GM19324 (cell line): ENCODE results near the gene SFRP5.

Experiments
- ATAC-seq: cut with Tn5 transposase; IDR thresholded peaks from one replicate; pipeline ENCODE4 v1.9.1; 2021; ENCODE audit warnings: mild to moderate bottlenecking, moderate library complexity; ENCODE audit not compliant: unreplicated experiment, low FRiP score

SFRP5 gene

DNA sequence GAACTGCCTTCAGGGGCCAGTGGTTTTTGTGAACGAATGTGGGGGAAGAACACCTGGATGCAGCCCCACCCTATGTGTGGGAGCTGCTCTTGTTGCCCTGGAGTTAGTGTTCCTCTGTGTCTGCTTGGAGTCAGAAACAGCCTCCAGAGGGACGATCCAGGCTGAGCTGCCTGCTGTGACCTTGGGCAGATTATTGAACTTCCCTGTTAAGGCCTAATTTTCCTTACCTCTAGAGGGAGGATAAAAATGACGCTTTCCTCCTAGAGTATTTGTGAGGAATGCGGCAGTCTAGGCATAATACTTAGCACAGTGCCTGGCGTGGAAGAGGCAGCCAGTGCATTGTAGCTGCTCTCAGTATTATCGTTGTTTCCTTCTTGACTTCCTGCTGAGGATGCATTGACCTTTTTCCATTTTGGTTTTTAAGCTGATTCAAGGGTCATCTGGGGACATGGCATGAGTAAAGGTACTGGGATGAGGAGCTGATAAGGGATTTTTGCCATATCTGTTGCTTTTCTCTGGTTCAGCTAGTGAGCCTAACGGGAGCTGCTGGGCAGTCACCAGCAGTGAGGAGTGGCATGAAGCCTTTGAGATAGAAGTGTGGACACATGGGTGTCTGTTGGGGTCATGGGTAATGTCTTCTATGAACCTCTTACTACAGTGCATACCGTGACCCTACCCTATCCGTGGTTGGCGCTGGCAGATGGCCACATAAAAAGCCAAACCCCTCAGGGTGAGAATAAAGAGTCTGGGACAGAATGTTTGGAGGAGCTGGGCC, 28.4 kb downstream of the SFRP5 start:
- ATAC-seq, result no peak

DNA sequence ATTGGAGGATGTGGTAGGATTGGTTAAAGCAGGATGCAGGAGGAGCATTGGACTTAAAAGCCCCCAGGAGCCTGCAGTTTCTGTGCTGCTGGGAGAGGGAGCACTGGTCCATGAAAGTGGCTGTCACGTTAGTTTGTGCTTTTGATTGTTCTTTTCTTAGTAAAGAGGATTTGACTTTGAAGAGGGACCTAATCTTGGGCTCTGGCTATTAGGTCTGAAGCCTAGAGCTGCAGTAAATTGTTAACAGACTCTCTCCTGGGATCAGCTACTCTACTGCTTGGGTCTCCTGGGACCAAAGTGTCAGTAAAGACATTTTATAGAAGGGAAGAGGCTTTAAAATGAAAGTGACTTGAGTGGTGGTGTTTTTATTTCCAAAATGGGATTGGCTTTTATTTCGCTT, 31.2 kb downstream of the SFRP5 start:
- ATAC-seq, result no peak

DNA sequence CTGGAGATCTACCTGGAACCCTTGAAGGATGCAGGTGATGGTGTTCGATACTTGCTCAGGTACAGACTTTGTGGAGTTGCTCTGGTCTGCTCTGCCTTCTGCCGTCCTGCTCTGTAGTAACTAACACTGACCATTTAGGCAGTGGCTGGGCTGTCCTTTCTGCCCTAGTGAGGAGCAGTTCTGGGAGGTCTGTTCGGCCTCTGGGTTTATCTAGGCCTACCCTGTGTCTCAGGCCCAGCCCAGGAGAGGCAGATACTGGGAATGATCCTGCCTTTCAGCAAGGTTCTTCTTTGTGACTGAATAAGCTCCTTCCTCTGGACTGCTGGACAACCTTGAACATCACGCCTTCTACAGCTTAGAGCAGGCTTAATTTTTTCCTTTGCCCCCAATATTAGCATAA, 33.2 kb downstream of the SFRP5 start:
- ATAC-seq, result no peak

DNA sequence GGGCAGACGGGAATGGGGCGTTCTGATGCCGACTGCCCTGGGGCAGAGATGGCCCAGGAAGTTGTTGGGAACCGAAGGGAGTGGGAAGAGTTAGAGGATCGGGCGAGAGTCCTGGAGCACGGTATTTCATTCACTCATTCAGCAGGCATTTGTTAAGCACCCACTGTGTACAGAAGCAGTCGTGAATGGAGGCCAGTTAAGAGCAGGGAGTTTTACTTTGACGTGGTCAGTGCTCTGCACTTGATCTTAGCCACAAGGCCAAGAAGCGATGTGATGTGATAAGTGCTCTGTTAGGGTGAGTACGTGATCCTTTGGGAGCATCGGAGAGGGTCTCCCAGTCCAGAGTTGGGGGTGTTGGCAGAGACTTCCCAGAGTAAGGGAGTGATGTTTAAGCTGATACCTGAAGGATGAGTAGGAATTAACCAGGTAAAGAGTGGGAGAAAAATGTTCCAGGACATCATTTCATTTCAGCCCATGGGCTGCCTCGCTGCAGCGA, 34.0 kb downstream of the SFRP5 start:
- ATAC-seq, result no peak

DNA sequence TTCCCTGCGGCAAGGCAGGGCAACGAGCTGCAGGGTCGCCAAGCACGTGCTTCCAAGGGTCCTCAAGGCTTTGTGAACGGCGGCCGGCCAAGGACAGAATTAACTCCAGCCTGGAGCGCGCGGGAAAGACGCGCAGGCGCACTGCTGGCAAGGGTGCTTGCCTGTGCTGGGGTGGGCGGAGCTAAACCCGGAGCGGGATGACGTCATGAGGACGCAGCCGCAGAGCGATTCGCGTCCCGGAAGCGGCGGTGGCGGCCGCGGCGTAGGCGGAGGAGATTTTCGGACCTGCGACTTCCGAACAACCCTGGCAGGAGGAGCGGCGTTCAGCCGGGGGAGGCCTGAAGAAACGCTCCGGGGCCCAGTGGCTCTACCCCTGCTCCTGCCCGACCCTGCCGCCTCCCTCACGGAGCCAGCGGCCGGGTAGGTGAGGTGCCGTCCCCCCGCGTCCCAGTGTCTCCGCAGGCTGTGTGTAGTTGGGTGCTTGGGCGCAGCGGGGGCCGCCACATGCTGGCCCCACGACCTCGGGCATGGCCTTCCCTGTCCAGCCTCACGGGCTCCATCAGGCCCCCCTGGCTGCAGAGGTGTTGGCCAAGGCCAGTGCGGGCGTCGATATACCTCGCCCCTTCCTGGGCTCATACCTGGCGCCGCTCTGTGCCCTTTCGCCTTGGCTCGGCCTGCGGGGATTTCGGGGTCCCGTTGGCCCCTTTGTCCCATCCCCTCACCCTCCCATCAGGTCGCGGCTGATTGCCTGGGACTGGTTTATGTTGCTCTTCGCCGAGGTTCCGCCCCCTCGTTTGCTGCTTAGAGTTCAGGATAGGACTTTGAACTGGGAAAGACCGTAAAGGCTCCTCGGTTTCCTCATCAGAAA, 34.7 kb downstream of the SFRP5 start, which contains the start of gene ZFYVE27:
Gene ZFYVE27 (plus strand): TSS at position 227 of the 868 bp plus-strand sequence. CDS start 1,350 bp downstream, outside the sequence.
- peak; percentile 88 for ATAC-seq

DNA sequence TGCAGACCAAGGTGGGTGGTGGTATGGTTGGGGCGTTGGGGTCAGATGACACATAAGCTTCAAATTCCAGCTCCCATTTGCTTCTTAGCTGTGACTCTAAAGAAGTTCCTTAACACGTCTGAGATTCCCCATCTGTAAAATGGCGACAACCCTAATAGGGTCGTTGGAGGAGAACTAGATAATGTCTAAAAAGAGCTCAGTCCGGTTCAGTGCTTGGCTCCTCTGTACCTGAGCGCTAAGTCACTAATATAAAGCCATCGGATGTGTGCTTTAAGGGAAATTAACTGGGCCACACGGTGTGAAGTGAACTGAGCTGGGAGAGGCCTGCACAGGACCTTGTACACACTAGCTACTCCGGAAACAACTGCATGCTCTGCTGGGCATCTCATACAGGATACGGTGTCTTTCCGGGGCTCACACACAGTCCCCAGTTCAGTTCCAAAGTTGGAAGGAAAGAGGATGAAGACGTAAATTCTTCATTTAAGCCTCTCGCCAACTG, 35.3 kb downstream of the SFRP5 start:
- ATAC-seq, result no peak

DNA sequence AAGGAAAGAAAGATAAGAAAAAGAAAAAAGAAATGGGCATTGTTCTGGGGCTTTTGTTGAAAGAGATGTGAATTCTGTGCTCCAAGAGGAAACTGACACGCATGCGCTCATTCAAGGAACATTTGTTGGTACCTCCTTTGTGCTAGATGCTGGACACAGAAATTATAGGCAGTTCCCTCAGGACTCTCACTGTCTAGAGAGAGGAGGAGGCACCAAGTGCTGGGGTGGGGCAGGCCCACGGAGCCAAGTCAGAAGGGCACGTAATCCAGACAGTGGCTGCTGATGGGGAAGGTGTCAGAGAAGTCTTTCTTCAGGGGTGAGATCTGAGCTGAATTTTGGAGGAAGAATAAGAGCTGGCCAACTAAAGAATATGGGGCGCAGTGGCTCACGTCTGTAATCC, 37.8 kb downstream of the SFRP5 start:
- no peak for ATAC-seq

DNA sequence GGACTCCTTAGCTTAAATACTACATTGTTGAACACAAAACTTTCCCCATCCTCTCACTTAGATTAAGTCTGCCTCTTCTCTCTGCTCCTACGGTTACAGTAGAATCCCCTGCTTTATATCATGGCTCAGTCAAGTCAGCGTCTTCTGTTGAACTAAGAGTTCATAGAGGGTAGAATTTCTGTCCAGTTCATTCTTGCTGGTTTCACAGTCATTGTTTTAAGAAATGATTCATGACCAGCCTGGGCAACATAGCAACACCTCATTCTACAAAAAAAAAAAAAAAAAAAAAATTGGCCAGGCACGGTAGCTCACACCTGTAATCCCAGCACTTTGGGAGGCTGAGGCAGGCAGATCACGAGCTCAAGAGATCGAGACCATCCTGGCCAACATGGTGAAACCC, 38.5 kb downstream of the SFRP5 start:
- no peak for ATAC-seq

DNA sequence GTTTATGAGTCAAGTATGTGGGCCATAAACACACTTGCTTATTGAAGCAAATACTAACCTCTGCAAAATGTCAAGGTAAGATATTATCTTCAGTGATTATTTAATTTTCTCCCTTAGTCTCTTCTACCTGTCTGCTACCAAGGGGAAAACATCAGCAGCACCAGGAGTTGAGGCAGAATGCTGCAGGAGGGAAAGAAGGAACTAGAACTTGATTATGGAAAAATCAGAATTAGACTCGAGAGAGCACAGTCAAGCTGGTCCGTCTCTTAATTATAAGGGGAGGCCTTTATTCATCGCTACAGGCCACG, 39.8 kb downstream of the SFRP5 start:
- no peak for ATAC-seq

DNA sequence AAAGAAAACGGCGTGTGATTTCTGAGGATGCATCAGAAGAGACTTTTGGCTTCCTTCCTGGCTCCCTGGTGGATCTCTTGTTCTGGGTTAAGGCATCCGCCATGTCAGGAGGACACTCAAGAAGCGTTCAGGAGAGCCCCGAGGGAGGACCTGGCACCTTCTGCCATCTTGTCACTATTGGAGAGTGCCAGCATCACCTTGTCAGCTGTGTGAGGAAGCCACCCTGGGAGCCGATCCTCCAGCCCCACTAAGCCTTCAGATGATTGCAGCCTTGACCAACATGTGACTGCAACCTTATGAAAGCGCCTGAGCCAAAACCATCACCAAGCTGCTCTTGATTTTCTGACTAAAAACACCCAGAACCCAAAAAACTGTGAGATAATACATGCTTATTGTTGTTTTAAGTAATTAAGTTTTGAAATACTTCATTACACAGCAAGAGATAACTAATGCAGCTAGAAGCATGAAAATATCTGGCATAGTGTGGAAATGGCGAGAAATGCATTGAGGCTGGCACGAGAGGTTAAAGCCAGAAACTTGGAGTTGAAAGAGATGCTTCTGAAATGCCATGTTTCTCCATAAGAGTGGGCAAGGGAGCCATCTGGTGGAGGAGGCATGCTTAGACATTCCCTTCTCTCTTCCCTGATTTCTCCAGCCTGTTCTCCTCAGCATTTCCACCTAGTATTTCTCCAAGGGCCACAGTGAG, 40.3 kb downstream of the SFRP5 start:
- ATAC-seq, result no peak

DNA sequence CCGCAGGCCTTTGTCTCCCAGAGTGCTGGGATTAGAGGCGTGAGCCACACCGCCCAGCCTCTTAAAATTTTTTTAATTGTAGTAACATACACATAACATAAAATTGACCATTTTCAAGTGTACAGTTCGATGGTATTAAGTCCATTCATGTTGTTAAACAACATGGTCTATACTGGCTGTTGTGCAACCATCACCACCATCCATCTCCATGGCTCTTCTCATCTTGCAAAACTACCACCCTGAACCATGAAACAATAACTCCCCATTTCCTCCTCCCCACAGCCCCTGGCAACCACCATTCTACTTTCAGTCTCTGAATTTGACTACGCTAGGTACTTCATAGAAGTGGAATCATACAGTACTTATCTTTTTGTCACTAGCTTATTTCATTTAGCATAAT, 42.8 kb downstream of the SFRP5 start:
- no peak for ATAC-seq

DNA sequence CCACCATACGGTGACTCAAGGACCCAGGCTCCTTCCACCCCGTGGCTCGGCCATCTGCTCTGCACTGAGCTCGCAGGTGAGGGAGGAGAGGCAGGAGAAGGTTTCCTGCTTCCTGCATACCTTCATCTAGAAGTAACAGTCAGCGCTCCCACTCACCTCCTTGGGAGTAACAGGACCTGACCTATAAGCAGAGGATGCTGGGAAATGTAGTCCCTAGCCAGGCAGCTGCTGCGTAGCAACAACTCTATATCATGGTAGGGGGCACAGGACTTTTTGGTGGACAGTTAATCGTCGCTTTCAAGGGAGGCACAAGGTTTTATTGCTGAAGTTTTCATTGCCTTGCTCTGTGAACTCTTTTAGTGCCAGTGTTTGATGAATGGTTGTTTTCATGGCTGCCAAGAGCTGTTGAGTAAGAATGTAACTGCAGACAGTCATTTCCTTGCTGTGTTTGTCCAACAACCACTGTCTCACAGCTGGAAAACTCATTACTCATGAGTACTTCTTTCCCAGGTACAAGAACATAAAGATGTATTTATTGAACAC, 45.1 kb downstream of the SFRP5 start:
- no peak for ATAC-seq

DNA sequence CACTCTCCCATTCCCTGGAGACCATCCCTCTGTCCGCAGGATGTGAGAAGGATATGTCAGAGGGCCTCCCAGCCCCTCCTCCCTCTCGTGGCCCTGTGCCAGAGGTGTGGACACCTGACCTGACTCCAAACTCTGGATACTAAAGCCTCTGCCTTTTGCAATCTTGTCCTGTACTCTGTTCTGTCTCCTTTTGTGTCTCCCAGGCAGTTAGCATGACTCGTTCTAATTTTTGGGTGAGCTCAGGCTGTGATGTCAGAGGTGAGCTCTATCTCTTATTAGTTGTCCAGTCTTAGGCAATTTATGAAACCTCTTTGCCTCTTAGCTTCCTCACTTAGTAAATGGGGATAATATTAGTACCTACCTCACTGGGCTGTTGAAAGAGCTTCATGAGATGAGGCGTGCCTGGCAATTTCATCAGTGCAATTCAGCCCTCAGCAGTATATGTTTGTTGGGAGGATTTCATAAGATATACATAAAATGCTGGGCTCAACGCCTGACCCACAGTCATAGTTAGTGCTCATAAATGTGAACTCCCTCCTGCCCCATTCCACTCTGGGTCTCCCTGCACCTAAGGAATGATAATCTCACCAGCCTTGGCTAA, 47.4 kb downstream of the SFRP5 start:
- no peak for ATAC-seq

DNA sequence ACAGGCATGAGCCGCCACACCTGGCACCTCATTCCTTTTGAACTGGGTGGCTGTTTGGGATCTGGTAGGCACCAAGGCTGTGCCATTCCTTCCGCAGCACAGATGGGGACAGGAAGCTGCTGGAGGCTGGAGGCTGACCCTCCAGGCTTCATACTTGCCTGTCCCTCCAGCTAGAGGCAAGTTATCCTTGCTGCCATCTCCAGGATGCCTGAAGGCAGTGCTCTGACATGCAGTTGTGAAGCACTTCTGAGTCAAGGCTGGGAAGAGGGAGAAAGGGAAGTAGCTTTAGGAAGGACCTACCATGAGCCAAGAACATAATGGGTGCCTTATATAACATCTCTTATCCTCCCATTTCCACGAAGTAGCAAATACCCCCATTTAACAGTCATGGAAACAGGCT, 48.8 kb downstream of the SFRP5 start:
- ATAC-seq, result no peak

DNA sequence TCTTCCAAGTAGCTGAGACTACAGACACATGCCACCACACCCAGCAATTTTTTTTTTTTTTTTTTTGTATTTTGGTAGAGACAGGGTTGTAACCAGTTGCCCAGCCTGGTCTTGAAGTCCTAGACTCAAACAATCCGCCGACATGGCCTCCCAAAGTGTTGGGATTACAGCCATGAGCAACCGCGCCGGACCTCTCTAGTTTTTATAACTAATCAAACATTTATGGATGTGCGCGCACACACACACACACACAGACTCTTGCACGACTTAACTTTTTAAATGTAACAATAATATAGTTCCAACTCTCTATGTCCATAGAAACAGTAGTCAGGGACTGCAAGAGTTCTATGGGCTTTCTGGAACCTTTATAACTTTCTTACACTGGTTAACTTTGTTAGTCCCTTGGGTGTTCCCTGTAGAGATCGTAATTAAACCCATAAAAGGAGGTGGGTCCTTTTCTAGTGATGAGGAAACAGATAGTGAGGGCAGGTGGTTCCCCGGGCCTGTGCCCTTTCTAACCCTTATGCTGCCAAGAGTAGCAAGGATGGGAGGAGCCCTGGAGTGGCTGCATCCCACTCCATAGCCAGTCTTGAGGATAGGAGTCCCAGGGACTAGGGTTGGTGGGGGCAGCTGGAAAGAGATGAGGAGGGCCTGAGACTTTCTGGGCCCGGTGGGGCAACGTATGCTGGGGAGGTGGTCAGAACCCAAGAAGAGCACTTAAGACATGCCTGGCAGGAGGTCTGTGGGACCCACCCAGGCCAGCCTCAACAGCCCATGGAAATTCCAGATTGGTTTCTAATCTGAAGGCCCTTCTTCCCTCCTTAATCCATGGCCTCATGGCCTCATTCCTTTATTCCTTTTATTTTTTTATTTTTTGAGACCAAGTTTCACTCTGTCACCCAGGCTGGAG, 49.7 kb downstream of the SFRP5 start:
- ATAC-seq, result no peak

DNA sequence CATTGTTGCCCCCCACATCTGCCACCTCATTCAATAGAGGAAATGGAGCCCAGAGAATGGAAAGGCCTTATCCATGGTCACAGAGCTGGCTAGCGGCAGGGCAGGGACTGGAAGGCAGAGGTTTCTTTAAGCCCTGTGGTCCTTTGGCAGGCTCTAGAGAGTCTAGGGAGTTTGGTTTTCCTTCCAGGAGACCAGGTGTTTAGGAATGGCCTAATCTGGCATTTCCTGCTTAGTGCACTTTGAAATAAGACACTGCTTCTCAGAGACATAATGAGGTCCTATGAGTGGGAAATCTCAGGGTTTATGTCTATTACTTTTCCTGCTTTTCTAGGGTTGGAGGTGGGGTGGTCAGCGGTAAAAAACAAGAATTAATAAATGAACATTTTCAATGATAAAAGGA, 52.2 kb downstream of the SFRP5 start:
- no peak for ATAC-seq

DNA sequence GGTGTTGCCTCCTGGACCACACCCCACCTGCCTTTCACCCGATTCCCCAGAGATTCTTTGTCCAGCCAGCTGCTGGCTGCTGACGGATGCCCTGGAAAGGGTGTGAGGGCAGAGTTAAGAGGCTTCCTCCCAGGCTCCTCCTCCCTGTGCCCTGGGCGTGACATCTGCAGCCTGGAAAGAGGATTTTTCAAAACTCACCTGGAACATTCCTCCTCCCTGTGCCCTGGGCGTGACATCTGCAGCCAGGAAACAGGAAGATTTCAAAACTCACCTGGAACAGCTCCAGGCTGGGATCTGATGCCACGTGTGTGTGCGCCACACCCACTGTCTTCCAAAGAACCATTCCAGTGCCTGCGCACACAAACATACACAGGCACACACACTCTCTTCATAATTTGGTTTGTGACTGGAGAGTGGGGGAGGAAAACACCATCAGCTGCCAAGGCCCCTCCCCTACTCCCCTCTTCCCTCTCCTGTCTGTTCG, 53.1 kb downstream of the SFRP5 start:
- no peak for ATAC-seq

DNA sequence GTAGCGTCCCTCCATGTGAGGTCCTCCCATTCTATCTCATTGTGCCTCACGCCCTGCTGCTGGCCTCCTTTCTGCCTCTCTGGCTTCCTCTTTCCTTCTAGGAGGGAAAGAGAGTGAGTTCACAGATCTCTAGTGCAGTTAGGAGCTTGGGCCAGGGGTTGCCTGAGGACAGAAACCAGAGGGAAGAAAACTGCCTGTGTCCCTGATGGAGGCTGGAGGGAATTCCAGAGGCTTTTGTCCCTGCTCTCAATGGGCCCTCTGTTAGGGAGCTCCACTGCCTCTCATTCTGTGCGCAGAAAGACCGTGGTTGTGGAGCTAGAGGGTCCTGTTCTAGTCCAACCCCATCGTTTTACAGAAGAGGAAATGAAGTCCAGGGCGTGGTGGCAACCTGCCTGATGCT, 53.6 kb downstream of the SFRP5 start:
- no peak for ATAC-seq

DNA sequence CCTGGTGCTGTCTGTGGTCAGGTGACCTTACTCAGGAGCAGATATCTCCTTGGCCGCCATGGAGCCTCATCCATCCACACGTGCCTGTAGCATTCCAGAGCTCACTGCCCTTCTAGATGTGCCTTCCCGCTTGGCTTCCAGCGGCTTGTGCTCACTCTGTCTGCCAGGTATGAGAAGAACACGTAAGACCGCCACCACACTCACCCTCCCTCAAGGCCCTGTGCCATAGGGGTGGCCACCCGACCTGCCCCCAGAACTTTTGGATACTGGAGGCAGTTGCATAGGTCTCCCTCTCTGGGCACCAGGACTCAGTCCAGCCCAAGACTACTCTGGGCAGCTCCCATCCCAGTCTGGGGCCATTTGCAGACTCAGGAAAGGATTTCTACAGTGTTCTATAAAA, 54.2 kb downstream of the SFRP5 start:
- no peak for ATAC-seq
